ENCODE results near the gene DLX2. TPM values are rescaled to one million over a fixed set of nuclear protein-coding genes. Genes with fewer than 3 reads are reported as not detected.
"Not testable (repeated sequence)": the region's sequence is repeated elsewhere in the genome, so short reads cannot be mapped to it uniquely, and the experiment has no call there.

DLX2 gene
- total RNA-seq, 2 experiments from 2014 or later: 0.12 TPM; not detected in 1

GRCh38 chr2:172065111-172065510 is 37.6 kb downstream of the DLX2 start:
- Mint-ChIP-seq H3K27ac (no peak overlapping the region), H3K9me3 (ENCODE audit: low read depth) (no peaks in the 10 kb centered on the region), H3K4me1 (peaks cover 19% of the 10 kb centered on the region), H3K36me3 (peaks cover 3% of the 10 kb centered on the region), H3K27me3 (no peaks in the 10 kb centered on the region), H3K4me3 (no peak overlapping the region)
- DNase-seq (no peak), ATAC-seq (no peak)
- CTCF ChIA-PET: no interaction called here

- CTCF ChIA-PET: no interaction called here
- H3K9me3 Mint-ChIP-seq (ENCODE audit: low read depth): no peaks in the 10 kb centered on the region
- peaks cover 3% of the 10 kb centered on the region for H3K36me3 Mint-ChIP-seq
- DNase-seq (no peak), ATAC-seq (no peak)
- no peaks in the 10 kb centered on the region for H3K27me3 Mint-ChIP-seq
- no peak overlapping the region for H3K4me3 Mint-ChIP-seq
- H3K4me1 Mint-ChIP-seq: peaks cover 19% of the 10 kb centered on the region
- no peak overlapping the region for H3K27ac Mint-ChIP-seq
Observed at GRCh38 chr2:172063446-172063845, 39.3 kb downstream of the DLX2 start.

GRCh38 chr2:172062402-172063004 is 40.2 kb downstream of the DLX2 start:
- Mint-ChIP-seq H3K27me3 (no peaks in the 10 kb centered on the region), H3K27ac (no peak overlapping the region), H3K9me3 (ENCODE audit: low read depth) (no peaks in the 10 kb centered on the region), H3K4me1 (peaks cover 19% of the 10 kb centered on the region), H3K36me3 (peaks cover 3% of the 10 kb centered on the region), H3K4me3 (no peak overlapping the region)
- DNase-seq (no peak), ATAC-seq (no peak)
- CTCF ChIA-PET: no interaction called here

- peaks cover 13% of the 10 kb centered on the region for H3K4me1 Mint-ChIP-seq
- not testable (repeated sequence) for H3K4me3 Mint-ChIP-seq; H3K9me3 Mint-ChIP-seq (ENCODE audit: low read depth); H3K36me3 Mint-ChIP-seq; DNase-seq; H3K27ac Mint-ChIP-seq; H3K27me3 Mint-ChIP-seq; ATAC-seq
- CTCF ChIA-PET: interaction anchor here (0.6 to 0.7 kb wide), 2 partner anchors 19 to 207 kb away, joined by 3 read pairs; no protein-coding TSS in a partner anchor
Observed at GRCh38 chr2:172060118-172060517, 42.6 kb downstream of the DLX2 start.

- CTCF ChIA-PET: no interaction called here
- H3K27ac Mint-ChIP-seq: no peak overlapping the region
Observed at GRCh38 chr2:172058660-172059059, 44.0 kb downstream of the DLX2 start.

GRCh38 chr2:172056293-172056692 is 46.4 kb downstream of the DLX2 start:
- Mint-ChIP-seq H3K4me1 (peaks cover 4% of the 10 kb centered on the region), H3K36me3 (no peaks in the 10 kb centered on the region), H3K27me3 (no peaks in the 10 kb centered on the region), H3K4me3 (no peak overlapping the region), H3K9me3 (ENCODE audit: low read depth) (no peaks in the 10 kb centered on the region), H3K27ac (no peak overlapping the region)
- DNase-seq (no peak), ATAC-seq (no peak)
- CTCF ChIA-PET: no interaction called here

More at GRCh38 chr2:172058660-172059059, 44.0 kb downstream of the DLX2 start:
- ATAC-seq: no peak
- Mint-ChIP-seq H3K9me3 (ENCODE audit: low read depth) (no peaks in the 10 kb centered on the region), H3K4me1 (peaks cover 13% of the 10 kb centered on the region), H3K27me3 (no peaks in the 10 kb centered on the region), H3K4me3 (no peak overlapping the region), H3K36me3 (peaks cover 1% of the 10 kb centered on the region)
- no peak for DNase-seq

GRCh38 chr2:172053486-172053885 is 49.2 kb downstream of the DLX2 start:
- Mint-ChIP-seq H3K27me3 (no peaks in the 10 kb centered on the region), H3K27ac (no peak overlapping the region), H3K9me3 (ENCODE audit: low read depth) (no peaks in the 10 kb centered on the region), H3K4me3 (no peak overlapping the region), H3K4me1 (no peaks in the 10 kb centered on the region), H3K36me3 (no peaks in the 10 kb centered on the region)
- CTCF ChIA-PET: no interaction called here
- no peak for ATAC-seq
- DNase-seq: no peak

GRCh38 chr2:172052000-172052983 is 50.4 kb downstream of the DLX2 start:
- no peak for DNase-seq
- H3K4me1 Mint-ChIP-seq: no peaks in the 10 kb centered on the region
- ATAC-seq: no peak
- H3K4me3 Mint-ChIP-seq: no peak overlapping the region
- CTCF ChIA-PET: no interaction called here
- no peaks in the 10 kb centered on the region for H3K27me3 Mint-ChIP-seq
- H3K27ac Mint-ChIP-seq: no peak overlapping the region
- H3K36me3 Mint-ChIP-seq: no peaks in the 10 kb centered on the region
- H3K9me3 Mint-ChIP-seq (ENCODE audit: low read depth): no peaks in the 10 kb centered on the region

GRCh38 chr2:172050479-172051125 is 52.1 kb downstream of the DLX2 start:
- CTCF ChIA-PET: no interaction called here
- Mint-ChIP-seq H3K27me3 (no peaks in the 10 kb centered on the region), H3K27ac (no peak overlapping the region), H3K4me3 (no peak overlapping the region), H3K4me1 (no peaks in the 10 kb centered on the region), H3K36me3 (no peaks in the 10 kb centered on the region), H3K9me3 (ENCODE audit: low read depth) (no peaks in the 10 kb centered on the region)
- ATAC-seq (no peak), DNase-seq (no peak)

- H3K27me3 Mint-ChIP-seq: no peaks in the 10 kb centered on the region
- no peaks in the 10 kb centered on the region for H3K36me3 Mint-ChIP-seq
Observed at GRCh38 chr2:172049567-172050120, 53.1 kb downstream of the DLX2 start.

More at GRCh38 chr2:172049567-172050120, 53.1 kb downstream of the DLX2 start:
- CTCF ChIA-PET: interaction anchor here (0.6 kb wide), 1 partner anchor 162 kb away, joined by 4 read pairs; no protein-coding TSS in a partner anchor
- ATAC-seq: no peak
- Mint-ChIP-seq H3K4me1 (no peaks in the 10 kb centered on the region), H3K9me3 (ENCODE audit: low read depth) (no peaks in the 10 kb centered on the region), H3K4me3 (no peak overlapping the region), H3K27ac (no peak overlapping the region)
- no peak for DNase-seq

Other genes with a start within 250 kb of the DLX2 start
- gene SLC25A12, start 208.7 kb downstream of the DLX2 start, total RNA-seq: 10 to 100 TPM; 28.9 to 31.3 TPM
- gene HAT1, start 180.4 kb downstream of the DLX2 start, total RNA-seq: 10 to 100 TPM; 60.2 to 70.9 TPM
- 1 to 10 TPM; 3.9 to 6.4 TPM for gene METAP1D, start 102.9 kb downstream of the DLX2 start, total RNA-seq
- not detected for gene DLX1, start 17.4 kb downstream of the DLX2 start, total RNA-seq